Choroid plexus epithelial cell (primary cell): ENCODE data around the gene EDARADD.
A peak's percentile ranks its signal among the peaks of the same experiment; 100 is the strongest.

ENCODE experiments used
- DNase-seq: peaks from one replicate; pipeline ENCODE4 v3.0.0-alpha.2; 2010; ENCODE audit warnings: low read depth
- H3K4me3 ChIP-seq: 2 replicates; pipeline ENCODE4 v1.5.1; 2011; ENCODE audit warnings: low read depth, mild to moderate bottlenecking, control low read depth, low read length, moderate library complexity
- TF ChIP-seq, protein P1 (sequence below): conservative IDR thresholded peaks from 2 replicates; pipeline ENCODE4 v1.5.1; 2011; ENCODE audit warnings: low read depth, mild to moderate bottlenecking, control low read depth, inconsistent platforms, low read length, moderate library complexity

The EDARADD gene

DNA sequence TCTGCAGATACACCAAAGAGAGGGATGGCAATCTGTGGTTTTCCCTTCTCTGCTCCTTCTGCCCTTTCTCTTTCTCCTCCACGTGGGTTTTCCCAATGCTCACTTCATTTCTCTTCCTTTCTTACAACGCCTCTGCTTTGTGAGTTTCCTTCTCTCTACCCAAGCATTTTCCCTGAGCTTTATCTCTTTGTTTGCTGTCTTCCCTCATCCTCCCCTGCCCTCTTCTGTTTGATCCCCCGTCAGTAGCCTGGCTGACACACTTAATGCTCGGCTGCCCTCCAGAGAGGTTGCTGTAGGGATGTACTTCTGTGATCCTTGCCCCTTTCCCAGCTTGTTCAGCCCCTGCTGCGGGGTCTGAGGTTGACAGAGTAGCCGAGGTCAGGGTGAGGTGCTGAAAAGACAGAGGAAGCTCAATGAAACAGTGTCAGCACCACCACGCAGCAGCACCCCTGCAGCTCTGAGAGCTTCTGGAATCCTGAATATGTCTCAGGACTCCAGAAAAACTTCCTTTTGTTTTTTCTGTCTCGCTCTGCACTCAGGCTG is 6.0 kb downstream of the EDARADD start:
- peak; percentile 51 for DNase-seq
- H3K4me3 ChIP-seq: no peak overlapping the region
- TF ChIP-seq, protein P1, sequence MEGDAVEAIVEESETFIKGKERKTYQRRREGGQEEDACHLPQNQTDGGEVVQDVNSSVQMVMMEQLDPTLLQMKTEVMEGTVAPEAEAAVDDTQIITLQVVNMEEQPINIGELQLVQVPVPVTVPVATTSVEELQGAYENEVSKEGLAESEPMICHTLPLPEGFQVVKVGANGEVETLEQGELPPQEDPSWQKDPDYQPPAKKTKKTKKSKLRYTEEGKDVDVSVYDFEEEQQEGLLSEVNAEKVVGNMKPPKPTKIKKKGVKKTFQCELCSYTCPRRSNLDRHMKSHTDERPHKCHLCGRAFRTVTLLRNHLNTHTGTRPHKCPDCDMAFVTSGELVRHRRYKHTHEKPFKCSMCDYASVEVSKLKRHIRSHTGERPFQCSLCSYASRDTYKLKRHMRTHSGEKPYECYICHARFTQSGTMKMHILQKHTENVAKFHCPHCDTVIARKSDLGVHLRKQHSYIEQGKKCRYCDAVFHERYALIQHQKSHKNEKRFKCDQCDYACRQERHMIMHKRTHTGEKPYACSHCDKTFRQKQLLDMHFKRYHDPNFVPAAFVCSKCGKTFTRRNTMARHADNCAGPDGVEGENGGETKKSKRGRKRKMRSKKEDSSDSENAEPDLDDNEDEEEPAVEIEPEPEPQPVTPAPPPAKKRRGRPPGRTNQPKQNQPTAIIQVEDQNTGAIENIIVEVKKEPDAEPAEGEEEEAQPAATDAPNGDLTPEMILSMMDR: no peak

DNA sequence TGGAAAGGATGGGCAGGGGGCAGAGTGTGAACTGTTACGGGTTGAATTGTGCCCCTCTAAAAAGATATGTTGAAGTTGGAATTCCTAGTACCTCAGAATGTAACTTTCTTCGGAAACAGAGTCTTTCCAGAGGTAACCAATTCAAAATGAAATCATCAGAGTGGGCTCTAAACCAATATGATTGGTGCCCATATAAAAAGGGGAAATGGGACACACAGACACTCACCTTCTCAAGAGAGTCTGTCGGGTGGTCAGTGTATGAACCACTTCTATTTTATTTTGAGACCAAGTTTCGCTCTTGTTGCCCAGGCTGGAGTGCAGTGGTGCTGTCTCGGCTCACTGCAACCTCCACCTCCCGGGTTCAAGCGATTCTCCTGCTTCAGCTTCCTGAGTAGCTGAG is 7.6 kb downstream of the EDARADD start:
- no peak overlapping the region for H3K4me3 ChIP-seq
- no peak for DNase-seq
- TF ChIP-seq, protein P1: no peak

DNA sequence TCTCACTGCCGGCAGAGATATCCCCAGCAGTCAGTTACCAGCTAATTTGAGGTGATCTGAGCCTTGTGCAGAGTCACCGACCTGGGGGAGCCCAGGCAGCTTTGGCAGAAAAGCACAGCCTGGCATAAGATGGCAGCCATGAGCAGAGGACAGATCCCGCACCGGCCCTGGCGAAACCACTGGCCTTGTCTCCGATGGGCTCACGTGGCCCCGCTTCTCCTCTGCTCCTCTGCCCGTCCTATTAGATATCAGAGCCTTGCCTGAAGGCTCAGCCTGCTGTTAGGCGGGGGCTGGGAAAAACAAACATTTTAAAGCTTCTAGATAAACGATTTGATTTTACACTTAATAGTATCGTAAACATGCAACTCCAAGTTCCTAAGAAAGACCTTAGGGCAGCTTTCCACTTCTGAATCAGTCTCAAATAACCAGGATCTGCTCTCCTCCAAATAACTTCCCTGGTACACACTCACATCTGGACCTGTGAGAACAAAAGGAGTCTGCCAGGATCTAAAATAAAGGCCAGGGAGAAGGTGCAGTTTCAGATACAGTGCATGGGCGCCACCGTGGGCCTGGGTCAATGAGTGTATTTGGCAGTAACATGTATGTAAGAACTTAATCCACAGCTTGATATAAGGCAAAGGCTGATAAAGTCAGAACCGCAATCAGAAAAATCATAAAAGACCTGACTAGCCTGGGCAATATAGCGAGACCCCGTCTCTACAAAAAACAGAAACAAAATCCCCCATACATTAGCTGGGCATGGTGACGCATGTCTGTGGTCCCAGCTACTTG is 10.0 kb downstream of the EDARADD start:
- no peak overlapping the region for H3K4me3 ChIP-seq
- no peak for DNase-seq
- TF ChIP-seq, protein P1: no peak

DNA sequence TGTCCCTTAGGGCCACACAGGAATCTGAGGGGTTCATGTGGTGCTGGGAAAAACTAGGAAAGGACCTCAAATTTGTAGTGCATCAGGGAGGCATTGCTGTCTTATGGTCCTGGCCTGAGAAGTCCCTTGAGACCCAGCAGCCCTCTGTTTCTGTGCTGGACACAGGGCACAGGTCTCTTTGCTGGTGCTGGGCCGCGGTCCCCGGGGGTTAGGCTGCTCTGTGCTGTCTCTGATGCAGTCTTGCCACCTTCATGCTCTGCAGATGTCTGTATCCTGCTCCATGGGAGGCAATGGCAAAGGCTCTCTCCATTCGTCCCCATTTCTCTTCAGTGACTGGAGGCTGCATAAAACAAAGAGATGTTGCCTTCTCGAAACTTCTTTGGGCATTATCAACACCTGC is 13.0 kb downstream of the EDARADD start:
- no peak overlapping the region for H3K4me3 ChIP-seq
- TF ChIP-seq, protein P1: no peak
- no peak for DNase-seq

DNA sequence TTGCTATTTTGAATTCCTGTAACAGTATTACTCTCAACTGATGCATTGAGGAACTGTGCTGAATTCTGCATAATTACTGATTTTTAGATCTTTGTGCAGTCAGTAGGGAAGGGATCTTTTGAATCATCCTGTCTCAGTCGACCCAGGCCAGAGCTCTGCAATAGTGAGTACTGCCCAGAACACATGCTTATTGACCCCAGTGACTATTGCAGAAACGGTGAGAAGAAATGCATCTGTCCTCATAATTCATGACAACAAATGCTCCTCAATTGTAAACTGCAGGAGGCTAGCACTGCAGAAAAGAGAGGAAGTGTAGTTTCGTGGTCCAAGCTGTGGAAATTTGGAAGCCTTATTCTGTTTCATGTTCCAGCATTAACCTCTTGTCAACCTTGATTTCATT is 19.6 kb downstream of the EDARADD start:
- TF ChIP-seq, protein P1: no peak
- no peak overlapping the region for H3K4me3 ChIP-seq
- no peak for DNase-seq

DNA sequence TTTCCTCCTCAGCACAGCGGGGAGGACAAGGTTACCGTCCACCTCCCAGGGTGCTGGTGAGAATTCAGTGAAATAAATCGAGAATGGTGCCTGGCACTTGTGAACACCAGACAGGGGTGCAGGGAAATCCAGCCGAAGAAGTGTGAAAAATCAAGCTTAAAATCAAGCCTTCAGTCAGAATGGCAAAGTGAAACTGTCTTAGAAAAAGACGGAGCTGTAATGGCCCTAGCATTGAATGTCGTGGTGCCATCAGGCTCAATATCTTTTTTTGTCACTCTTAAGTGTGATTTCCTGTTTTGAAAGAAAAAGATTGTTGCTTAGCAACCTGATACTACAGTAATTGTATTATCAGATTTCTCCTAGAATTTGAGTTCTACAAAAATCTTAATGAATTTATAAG is 22.1 kb downstream of the EDARADD start:
- TF ChIP-seq, protein P1: no peak
- H3K4me3 ChIP-seq: no peak overlapping the region
- DNase-seq: no peak

DNA sequence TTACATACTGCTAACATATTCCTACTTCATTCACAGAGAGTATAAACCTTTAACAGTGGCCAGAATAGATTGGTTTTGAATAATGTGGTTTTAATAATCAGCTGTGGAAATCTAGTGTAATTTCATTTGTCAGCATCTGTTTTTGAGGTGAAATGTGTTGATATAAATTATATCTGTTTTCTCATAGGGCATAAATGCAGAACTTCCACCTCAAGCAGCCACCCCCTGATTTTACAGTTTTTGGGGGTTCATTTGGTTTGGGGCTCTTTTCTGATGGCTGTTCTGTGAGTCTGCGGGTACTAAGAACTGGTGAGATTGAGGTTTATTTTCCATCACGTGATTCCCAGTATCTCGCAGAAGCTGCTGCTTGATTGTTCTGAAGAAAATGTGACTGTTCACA is 23.2 kb downstream of the EDARADD start:
- no peak for DNase-seq
- TF ChIP-seq, protein P1: no peak
- no peak overlapping the region for H3K4me3 ChIP-seq
